Neural progenitor cell (in vitro differentiated cells): ENCODE data around the gene TMEM140. TPM values are rescaled to one million over a fixed set of nuclear protein-coding genes. Genes with fewer than 3 reads are reported as not detected.

Experiments
- DNase-seq: peaks from one replicate; pipeline ENCODE4 v3.0.0-alpha.2; 2016; ENCODE audit warnings: low spot score
- H2AFZ ChIP-seq: fragments of 200-600 bp; sonication (generic); replicated peaks from 2 replicates; pipeline ENCODE4 v1.6.1; 2016; ENCODE audit warnings: antibody characterized with exemption
- H3F3A ChIP-seq: fragments of 200-600 bp; sonication (generic); 2 replicates; pipeline ENCODE4 v1.6.1; 2016; ENCODE audit warnings: antibody characterized with exemption, low read depth
- H3K27ac ChIP-seq: fragments of 200-600 bp; sonication (generic); 2 replicates; pipeline ENCODE4 v1.5.1; 2016; ENCODE audit warnings: mild to moderate bottlenecking
- H3K27me3 ChIP-seq: fragments of 200-600 bp; sonication (generic); 2 replicates; pipeline ENCODE4 v1.6.1; 2016; ENCODE audit warnings: mild to moderate bottlenecking, moderate library complexity
- H3K36me3 ChIP-seq: fragments of 200-600 bp; sonication (generic); 2 replicates; pipeline ENCODE4 v1.5.1; 2016
- H3K4me1 ChIP-seq: fragments of 200-600 bp; sonication (generic); 2 replicates; pipeline ENCODE4 v1.6.1; 2016; ENCODE audit warnings: mixed run types
- H3K4me2 ChIP-seq: fragments of 200-600 bp; sonication (generic); 2 replicates; pipeline ENCODE4 v1.6.1; 2016
- H3K4me3 ChIP-seq: fragments of 200-600 bp; sonication (generic); 2 replicates; pipeline ENCODE4 v1.5.1; 2016
- H3K79me2 ChIP-seq: fragments of 200-600 bp; sonication (generic); 2 replicates; pipeline ENCODE4 v1.6.1; 2016; ENCODE audit warnings: low read depth
- H3K9ac ChIP-seq: fragments of 200-600 bp; sonication (generic); 2 replicates; pipeline ENCODE4 v1.6.1; 2016
- H3K9me3 ChIP-seq: fragments of 200-600 bp; sonication (generic); 2 replicates; pipeline ENCODE4 v1.5.1; 2016; ENCODE audit warnings: low read depth
- H4K20me1 ChIP-seq: fragments of 200-600 bp; sonication (generic); 2 replicates; pipeline ENCODE4 v1.6.1; 2016; ENCODE audit warnings: low read depth
- H3K27ac Mint-ChIP-seq: 3 replicates; pipeline ENCODE4 v1.8.0; 2021; ENCODE audit warnings: mixed read lengths
- H3K27me3 Mint-ChIP-seq: 2 replicates; pipeline ENCODE4 v1.8.0; 2022; ENCODE audit warnings: low read depth, mild to moderate bottlenecking, inconsistent platforms, moderate library complexity, mixed read lengths; ENCODE audit not compliant: insufficient read depth
- H3K36me3 Mint-ChIP-seq: 3 replicates; pipeline ENCODE4 v1.8.0; 2021; ENCODE audit warnings: mixed read lengths
- H3K4me1 Mint-ChIP-seq: 3 replicates; pipeline ENCODE4 v1.8.0; 2021; ENCODE audit warnings: mixed read lengths
- H3K4me3 Mint-ChIP-seq: 3 replicates; pipeline ENCODE4 v1.8.0; 2021; ENCODE audit warnings: mild to moderate bottlenecking, moderate library complexity, mixed read lengths
- H3K9me3 Mint-ChIP-seq: 3 replicates; pipeline ENCODE4 v1.8.0; 2020; ENCODE audit warnings: mixed read lengths
- CTCF ChIP-seq: fragments of 200-600 bp; sonication (generic); IDR thresholded peaks from 2 replicates; pipeline ENCODE4 v1.5.1; 2017; ENCODE audit warnings: antibody characterized with exemption, mild to moderate bottlenecking
- EZH2 ChIP-seq: fragments of 200-600 bp; sonication (generic); IDR thresholded peaks from 2 replicates; pipeline ENCODE4 v1.6.1; 2017; ENCODE audit warnings: antibody characterized with exemption, mild to moderate bottlenecking, moderate library complexity
- EZH2phosphoT487 ChIP-seq: fragments of 200-600 bp; sonication (generic); IDR thresholded peaks from 2 replicates; pipeline ENCODE4 v1.6.1; 2017; ENCODE audit warnings: antibody characterized with exemption
- total RNA-seq: library from RNA; depleted of rRNA; stranded (reverse); fragments of >200 nt; gene quantifications from 2 replicates; pipeline ENCODE4 v1.2.3, GENCODE V29; 2015; ENCODE audit warnings: low replicate concordance

TMEM140 gene
- total RNA-seq, 1 donor from 2014 or later = not detected

- no peak overlapping the region for H3K27ac Mint-ChIP-seq
- peaks cover 6% of the 10 kb centered on the region for H3K27me3 Mint-ChIP-seq
- Histone ChIP-seq H3K9me3 (peaks cover 15% of the 10 kb centered on the region), H3K4me3 (no peak overlapping the region), H3K9ac (no peak overlapping the region), H3F3A (no peaks in the 10 kb centered on the region), H3K36me3 (no peaks in the 10 kb centered on the region), H3K27ac (no peak overlapping the region), H2AFZ (no peak overlapping the region), H3K79me2 (no peaks in the 10 kb centered on the region), H3K4me2 (no peak overlapping the region), H3K4me1 (no peaks in the 10 kb centered on the region), H3K27me3 (no peaks in the 10 kb centered on the region), H4K20me1 (no peaks in the 10 kb centered on the region)
- DNase-seq = no peak
- peaks cover 40% of the 10 kb centered on the region for H3K9me3 Mint-ChIP-seq
- TF ChIP-seq EZH2 = no peak
- TF ChIP-seq EZH2phosphoT487 = no peak
- TF ChIP-seq CTCF = no peak
- H3K4me3 Mint-ChIP-seq = no peak overlapping the region
- H3K36me3 Mint-ChIP-seq = peaks cover 45% of the 10 kb centered on the region
- peaks cover 2% of the 10 kb centered on the region for H3K4me1 Mint-ChIP-seq
These were observed 11.7 kb downstream of the TMEM140 start for GRCh38 chr7:135159359-135160085.

GRCh38 chr7:135160098-135160857 is 12.4 kb downstream of the TMEM140 start:
- H3K9me3 ChIP-seq = peaks cover 11% of the 10 kb centered on the region
- H3K4me1 ChIP-seq = no peaks in the 10 kb centered on the region
- no peak overlapping the region for H3K27ac ChIP-seq
- no peaks in the 10 kb centered on the region for H3K36me3 ChIP-seq
- H3K4me3 ChIP-seq = no peak overlapping the region
- H3K36me3 Mint-ChIP-seq = peaks cover 48% of the 10 kb centered on the region
- no peak overlapping the region for H3K9ac ChIP-seq
- H3K27me3 ChIP-seq = no peaks in the 10 kb centered on the region
- H3F3A ChIP-seq = no peaks in the 10 kb centered on the region
- H2AFZ ChIP-seq = no peak overlapping the region
- H3K79me2 ChIP-seq = no peaks in the 10 kb centered on the region
- H3K4me2 ChIP-seq = no peak overlapping the region
- no peak overlapping the region for H3K27ac Mint-ChIP-seq
- peaks cover 6% of the 10 kb centered on the region for H3K27me3 Mint-ChIP-seq
- no peaks in the 10 kb centered on the region for H4K20me1 ChIP-seq
- peaks cover 2% of the 10 kb centered on the region for H3K4me1 Mint-ChIP-seq
- no peak overlapping the region for H3K4me3 Mint-ChIP-seq
- DNase-seq = no peak
- no peak for TF ChIP-seq EZH2phosphoT487
- no peak for TF ChIP-seq EZH2
- no peak for TF ChIP-seq CTCF
- H3K9me3 Mint-ChIP-seq = peaks cover 33% of the 10 kb centered on the region

DNA sequence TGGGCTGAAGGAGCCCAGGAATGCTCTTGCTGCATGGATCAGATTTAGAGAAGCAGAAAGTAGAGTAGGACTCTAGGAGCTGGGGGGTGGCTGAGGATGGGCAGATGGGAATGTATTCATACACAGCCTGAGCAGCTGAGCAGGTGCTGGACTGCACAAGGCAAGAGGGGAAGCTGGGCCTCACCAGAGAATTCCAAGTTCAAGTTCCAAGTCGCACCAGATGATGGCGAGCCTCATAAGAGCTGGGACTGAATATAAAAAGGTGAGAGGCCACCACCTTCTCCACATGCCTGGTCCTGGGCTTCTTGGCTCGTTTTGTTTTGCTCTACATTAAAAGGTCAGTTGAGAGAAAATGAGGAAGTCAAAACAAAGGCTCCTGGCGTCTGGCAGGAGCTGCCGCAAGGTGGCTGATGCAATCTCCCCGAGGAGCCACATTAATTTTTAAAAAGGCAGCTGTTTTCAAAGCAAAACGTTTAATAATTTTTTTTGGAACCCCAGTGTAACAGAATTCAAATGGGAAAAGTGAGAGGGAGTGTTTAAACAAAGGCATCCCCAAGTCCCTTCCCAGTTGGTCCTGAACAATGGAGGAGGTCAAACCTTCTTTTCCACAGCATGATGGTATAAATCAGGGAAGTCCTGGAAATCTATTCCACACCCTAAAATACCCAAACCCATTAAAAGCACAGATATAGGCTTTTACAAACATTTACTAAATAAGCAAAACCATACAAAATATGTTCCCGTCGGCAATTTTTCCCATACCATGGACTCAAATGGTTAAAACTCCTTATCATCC is 13.2 kb downstream of the TMEM140 start:
- Mint-ChIP-seq H3K36me3 (peaks cover 54% of the 10 kb centered on the region), H3K9me3 (peaks cover 26% of the 10 kb centered on the region), H3K4me3 (no peak overlapping the region), H3K27me3 (peaks cover 6% of the 10 kb centered on the region), H3K4me1 (peaks cover 2% of the 10 kb centered on the region), H3K27ac (no peak overlapping the region)
- peaks cover 8% of the 10 kb centered on the region for H3K9me3 ChIP-seq
- H3K27ac ChIP-seq = no peak overlapping the region
- no peak overlapping the region for H3K9ac ChIP-seq
- no peaks in the 10 kb centered on the region for H4K20me1 ChIP-seq
- no peak overlapping the region for H3K4me3 ChIP-seq
- no peaks in the 10 kb centered on the region for H3K4me1 ChIP-seq
- H3K36me3 ChIP-seq = no peaks in the 10 kb centered on the region
- H3K79me2 ChIP-seq = no peaks in the 10 kb centered on the region
- H3K4me2 ChIP-seq = no peak overlapping the region
- no peak for TF ChIP-seq EZH2
- no peak for TF ChIP-seq CTCF
- TF ChIP-seq EZH2phosphoT487 = no peak
- H3K27me3 ChIP-seq = no peaks in the 10 kb centered on the region
- no peak for DNase-seq
- no peaks in the 10 kb centered on the region for H3F3A ChIP-seq
- no peak overlapping the region for H2AFZ ChIP-seq
